DLD1 (cell line): ENCODE data around the gene ZNF701.
"Not testable (repeated sequence)": the region's sequence is repeated elsewhere in the genome, so short reads cannot be mapped to it uniquely, and the experiment has no call there.

ENCODE experiments used
- in situ Hi-C: cut with HindIII; loops from 2 replicates; pipeline ENCODE4 v1.10.0; 2017; ENCODE audit warnings: low sequenced_read_pairs

The ZNF701 gene

GRCh38 chr19:52570000-52570861 lies at the start of gene ZNF701:
ZNF701 (plus strand) TSS chr19:52570287; CDS start chr19:52574148, 3,861 bp downstream.
- in situ Hi-C loops, result no loop called here

GRCh38 chr19:52522551-52522950 lies 47.5 kb upstream of the ZNF701 start:
- in situ Hi-C loops, result no loop called here

GRCh38 chr19:52524086-52524485 lies 46.0 kb upstream of the ZNF701 start:
- in situ Hi-C loops, result no loop called here

GRCh38 chr19:52527134-52527955 lies 42.7 kb upstream of the ZNF701 start, which contains the start of gene ZNF808:
ZNF808 (plus strand) TSS chr19:52527668; CDS start chr19:52543285, 15,617 bp downstream.
- in situ Hi-C loops, result no loop called here

- in situ Hi-C loops, result no loop called here
Measured at GRCh38 chr19:52527956-52528351, 42.1 kb upstream of the ZNF701 start.

- in situ Hi-C loops, result no loop called here
Measured at GRCh38 chr19:52532480-52532879, 37.6 kb upstream of the ZNF701 start.

- in situ Hi-C loops, result no loop called here
Measured at GRCh38 chr19:52533901-52534300, 36.2 kb upstream of the ZNF701 start.

GRCh38 chr19:52535385-52535770 lies 34.7 kb upstream of the ZNF701 start:
- in situ Hi-C loops, result not testable (repeated sequence)

- in situ Hi-C loops, result no loop called here
Measured at GRCh38 chr19:52535771-52536447, 34.2 kb upstream of the ZNF701 start.

GRCh38 chr19:52536448-52536800 lies 33.7 kb upstream of the ZNF701 start:
- in situ Hi-C loops, result no loop called here

GRCh38 chr19:52538815-52539214 lies 31.3 kb upstream of the ZNF701 start:
- in situ Hi-C loops, result not testable (repeated sequence)

- in situ Hi-C loops, result not testable (repeated sequence)
Measured at GRCh38 chr19:52541176-52541575, 28.9 kb upstream of the ZNF701 start.

- in situ Hi-C loops, result no loop called here
Measured at GRCh38 chr19:52541608-52542007, 28.5 kb upstream of the ZNF701 start.

- in situ Hi-C loops, result not testable (repeated sequence)
Measured at GRCh38 chr19:52542541-52542940, 27.5 kb upstream of the ZNF701 start.

GRCh38 chr19:52542984-52543664 lies 27.0 kb upstream of the ZNF701 start:
- in situ Hi-C loops, result no loop called here

GRCh38 chr19:52554216-52554971 lies 15.7 kb upstream of the ZNF701 start:
- in situ Hi-C loops, result no loop called here

GRCh38 chr19:52557231-52557995 lies 12.7 kb upstream of the ZNF701 start:
- in situ Hi-C loops, result no loop called here

- in situ Hi-C loops, result not testable (repeated sequence)
Measured at GRCh38 chr19:52558732-52559445, 11.2 kb upstream of the ZNF701 start.

GRCh38 chr19:52561611-52562010 lies 8.5 kb upstream of the ZNF701 start:
- in situ Hi-C loops, result not testable (repeated sequence)
